Natural killer cell (primary cell): ENCODE measurements around the gene CRISP1. TPM values are rescaled to one million over a fixed set of nuclear protein-coding genes. Genes with fewer than 3 reads are reported as not detected.

Source experiments
- ATAC-seq, 3 donors: fragments of 150-1000 bp in 2 of 3; fragments of 200-7000 bp in 1 of 3; cut with Tn5 transposase; 1 replicate in 1 of 3; 2 replicates in 2 of 3; pipeline ENCODE4 v1.10.0; 2021; ENCODE audit warnings: mild to moderate bottlenecking in 2 of 3, moderate library complexity in 2 of 3
- DNase-seq, 2 donors: peaks; one replicate each; pipeline versions ENCODE4 v3.0.0 to v3.0.0-alpha.2; 2013 to 2021; ENCODE audit warnings: mixed read lengths in 1 of 2
- H3K27ac ChIP-seq: one replicate; pipeline ENCODE4 v1.5.1; 2013; ENCODE audit warnings: mild to moderate bottlenecking, low read length
- H3K27me3 ChIP-seq: one replicate; pipeline ENCODE4 v1.6.1; 2013; ENCODE audit warnings: low read length; ENCODE audit not compliant: control insufficient read depth, insufficient read depth
- H3K36me3 ChIP-seq: one replicate; pipeline ENCODE4 v1.6.1; 2013; ENCODE audit warnings: low read length; ENCODE audit not compliant: control insufficient read depth, insufficient read depth
- H3K4me1 ChIP-seq: one replicate; pipeline ENCODE4 v1.6.1; 2013; ENCODE audit warnings: low read length; ENCODE audit not compliant: control insufficient read depth, insufficient read depth
- H3K4me3 ChIP-seq: one replicate; pipeline ENCODE4 v1.5.1; 2013; ENCODE audit warnings: low read length
- H3K9me3 ChIP-seq: one replicate; pipeline ENCODE4 v1.6.1; 2013; ENCODE audit warnings: low read length; ENCODE audit not compliant: control insufficient read depth, insufficient read depth
- H3K27ac Mint-ChIP-seq, 2 donors: one replicate each; pipeline ENCODE4 v1.8.0; 2022; ENCODE audit warnings: mild to moderate bottlenecking in 2 of 2, mixed read lengths in 2 of 2, moderate library complexity in 1 of 2
- H3K27me3 Mint-ChIP-seq, 2 donors: one replicate each; pipeline ENCODE4 v1.8.0; 2022; ENCODE audit warnings: low read depth in 2 of 2, mixed read lengths in 2 of 2
- H3K36me3 Mint-ChIP-seq: one replicate; pipeline ENCODE4 v1.8.0; 2022; ENCODE audit warnings: mixed read lengths
- H3K4me1 Mint-ChIP-seq, 2 donors: one replicate each; pipeline ENCODE4 v1.8.0; 2022; ENCODE audit warnings: mixed read lengths in 2 of 2
- H3K4me3 Mint-ChIP-seq: one replicate; pipeline ENCODE4 v1.8.0; 2022; ENCODE audit warnings: mild to moderate bottlenecking, moderate library complexity, mixed read lengths
- H3K9me3 Mint-ChIP-seq, 2 donors: one replicate each; pipeline ENCODE4 v1.8.0; 2022; ENCODE audit warnings: mixed read lengths in 2 of 2
- CTCF ChIP-seq: fragments of 200-600 bp; IDR thresholded peaks from one replicate; pipeline ENCODE4 v1.8.0; 2022; ENCODE audit warnings: antibody characterized with exemption
- WGBS: methylation state at CpG from one replicate; pipeline ENCODE4 v1.1.7; 2013; ENCODE audit warnings: missing lambda C conversion rate; ENCODE audit not compliant: insufficient coverage; 5-methylcytosine and 5-hydroxymethylcytosine counted together
- intact Hi-C: fragments of 100-400 bp; cut with micrococcal nuclease; formaldehyde crosslinking; loops from one replicate; pipeline ENCODE4 v1.14.2; 2022
- total RNA-seq, 4 donors: library from RNA; stranded (reverse); fragments of 120-200 nt in 1 of 4; gene quantifications; one replicate each; pipeline versions ENCODE4 v1.2.3 to v1.2.4, GENCODE V29; 2013 to 2022

CRISP1 gene
- total RNA-seq, 3 donors from 2014 or later (not counting 1 experiment from before 2014, with no cell fraction given), result not detected

DNA sequence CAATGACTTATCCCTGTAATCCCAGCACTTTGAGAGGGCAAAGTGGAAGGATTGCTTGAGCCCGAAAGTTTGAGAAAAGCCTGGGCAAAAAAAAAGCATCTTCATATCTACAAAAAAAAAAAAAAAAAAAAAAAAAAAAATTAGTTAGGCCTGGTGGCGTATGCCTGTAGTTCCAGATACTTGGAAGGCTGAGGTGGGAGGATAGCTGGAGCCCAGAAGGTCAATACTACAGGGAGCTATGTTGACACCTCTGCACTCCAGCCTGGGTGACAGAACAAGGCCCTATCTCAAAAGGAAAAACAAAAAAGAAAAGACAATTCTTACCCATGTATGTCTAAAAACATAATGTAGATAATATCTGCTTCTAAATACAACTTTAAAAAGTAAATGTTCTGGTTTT is 27.2 kb downstream of the CRISP1 start:
- Histone ChIP-seq H3K36me3 (no peaks in the 10 kb centered on the region), H3K9me3 (no peaks in the 10 kb centered on the region), H3K4me1 (no peaks in the 10 kb centered on the region), H3K27me3 (no peaks in the 10 kb centered on the region), H3K4me3 (no peak overlapping the region), H3K27ac (no peak overlapping the region)
- Mint-ChIP-seq H3K4me3 (no peak overlapping the region), H3K27ac (no peak overlapping the region), H3K4me1 (no peaks in the 10 kb centered on the region), H3K36me3 (no peaks in the 10 kb centered on the region), H3K9me3 (peaks cover 0 to 4% of the 10 kb centered on the region in 2 donors), H3K27me3 (no peaks in the 10 kb centered on the region)
- ATAC-seq, result no peak
- 80% methylated on average over 1 of the region's 2 CpGs for WGBS
- intact Hi-C loops, result loop anchor here (10.0 kb wide), 1 partner anchor 304 kb away; no protein-coding TSS in a partner anchor
- TF ChIP-seq CTCF, result no peak
- DNase-seq, result no peak

- WGBS, result 91% methylated on average over 2 of the region's 3 CpGs
- ATAC-seq, result no peak
- DNase-seq, result no peak
- Mint-ChIP-seq H3K4me3 (no peak overlapping the region), H3K9me3 (peaks cover 0 to 7% of the 10 kb centered on the region in 2 donors), H3K27me3 (no peaks in the 10 kb centered on the region), H3K27ac (no peak overlapping the region), H3K4me1 (no peaks in the 10 kb centered on the region), H3K36me3 (no peaks in the 10 kb centered on the region)
- Histone ChIP-seq H3K4me1 (no peaks in the 10 kb centered on the region), H3K36me3 (no peaks in the 10 kb centered on the region), H3K9me3 (no peaks in the 10 kb centered on the region), H3K4me3 (no peak overlapping the region), H3K27ac (no peak overlapping the region), H3K27me3 (no peaks in the 10 kb centered on the region)
- intact Hi-C loops, result loop anchor here (10.0 kb wide), 1 partner anchor 300 kb away; no protein-coding TSS in a partner anchor
- no peak for TF ChIP-seq CTCF
Measured at GRCh38 chr6:49835140-49835539, 31.2 kb downstream of the CRISP1 start.

GRCh38 chr6:49833386-49833785 is 32.9 kb downstream of the CRISP1 start:
- Histone ChIP-seq H3K9me3 (no peaks in the 10 kb centered on the region), H3K4me1 (no peaks in the 10 kb centered on the region), H3K27me3 (no peaks in the 10 kb centered on the region), H3K27ac (no peak overlapping the region), H3K36me3 (no peaks in the 10 kb centered on the region), H3K4me3 (no peak overlapping the region)
- no peak for TF ChIP-seq CTCF
- no peak overlapping the region for H3K27ac Mint-ChIP-seq
- ATAC-seq (no peak), DNase-seq (no peak)
- H3K4me1 Mint-ChIP-seq, result no peaks in the 10 kb centered on the region
- H3K27me3 Mint-ChIP-seq, result no peaks in the 10 kb centered on the region
- intact Hi-C loops, result loop anchor here (10.0 kb wide), 1 partner anchor 299 kb away; no protein-coding TSS in a partner anchor
- peaks cover 0 to 8% of the 10 kb centered on the region in 2 donors for H3K9me3 Mint-ChIP-seq
- no peaks in the 10 kb centered on the region for H3K36me3 Mint-ChIP-seq
- no peak overlapping the region for H3K4me3 Mint-ChIP-seq
- WGBS, result no CpG with 5 or more reads among the region's 1 CpG

DNA sequence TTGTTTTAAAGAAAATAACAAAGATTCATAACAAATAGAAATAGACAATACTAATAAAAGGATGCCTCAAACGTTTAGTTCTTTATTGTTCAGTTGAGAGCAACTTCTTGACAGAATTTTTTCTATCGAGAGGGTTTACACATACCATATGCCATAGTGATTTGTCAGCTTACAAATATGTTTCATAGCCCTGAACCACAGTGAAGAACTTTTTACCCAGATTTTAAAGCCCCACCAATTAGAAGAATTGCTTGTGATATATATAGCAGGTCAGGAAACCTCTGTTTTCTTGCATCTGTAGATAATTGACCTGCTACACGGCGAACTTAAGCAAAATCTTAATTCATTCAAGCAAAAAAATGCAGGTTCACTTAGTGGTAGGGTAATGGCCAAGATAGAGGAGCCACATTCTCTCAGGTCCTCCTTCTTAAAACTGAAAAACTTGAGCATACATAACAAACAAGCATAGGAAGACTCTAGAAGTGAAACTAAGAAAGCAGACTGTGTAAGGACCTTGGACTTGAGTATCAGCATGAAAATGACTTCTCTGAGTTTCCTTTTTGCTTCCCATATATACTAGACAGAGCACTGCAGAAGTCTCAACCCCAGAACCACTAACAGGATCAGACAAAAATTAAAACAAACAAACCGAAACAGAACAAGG is 39.5 kb downstream of the CRISP1 start:
- no peaks in the 10 kb centered on the region for H3K36me3 Mint-ChIP-seq
- Histone ChIP-seq H3K36me3 (no peaks in the 10 kb centered on the region), H3K27me3 (no peaks in the 10 kb centered on the region), H3K9me3 (no peaks in the 10 kb centered on the region), H3K4me3 (no peak overlapping the region), H3K4me1 (no peaks in the 10 kb centered on the region), H3K27ac (no peak overlapping the region)
- H3K4me1 Mint-ChIP-seq, result no peaks in the 10 kb centered on the region
- H3K27ac Mint-ChIP-seq, result no peak overlapping the region
- no peak overlapping the region for H3K4me3 Mint-ChIP-seq
- DNase-seq (no peak), ATAC-seq (no peak)
- no peaks in the 10 kb centered on the region for H3K27me3 Mint-ChIP-seq
- H3K9me3 Mint-ChIP-seq, result peaks cover 3 to 12% of the 10 kb centered on the region in 2 donors
- no peak for TF ChIP-seq CTCF
- WGBS, result 7% methylated on average over 3 of the region's 5 CpGs
- intact Hi-C loops, result no loop called here
